Neural progenitor cell (in vitro differentiated cells): ENCODE measurements around the gene CALHM1. TPM values are rescaled to one million over a fixed set of nuclear protein-coding genes. Genes with fewer than 3 reads are reported as not detected.

Experiments
- DNase-seq: peaks from one replicate; pipeline ENCODE4 v3.0.0-alpha.2; 2016; ENCODE audit warnings: low spot score
- H2AFZ ChIP-seq: fragments of 200-600 bp; sonication (generic); replicated peaks from 2 replicates; pipeline ENCODE4 v1.6.1; 2016; ENCODE audit warnings: antibody characterized with exemption
- H3F3A ChIP-seq: fragments of 200-600 bp; sonication (generic); 2 replicates; pipeline ENCODE4 v1.6.1; 2016; ENCODE audit warnings: antibody characterized with exemption, low read depth
- H3K27ac ChIP-seq: fragments of 200-600 bp; sonication (generic); 2 replicates; pipeline ENCODE4 v1.5.1; 2016; ENCODE audit warnings: mild to moderate bottlenecking
- H3K27me3 ChIP-seq: fragments of 200-600 bp; sonication (generic); 2 replicates; pipeline ENCODE4 v1.6.1; 2016; ENCODE audit warnings: mild to moderate bottlenecking, moderate library complexity
- H3K36me3 ChIP-seq: fragments of 200-600 bp; sonication (generic); 2 replicates; pipeline ENCODE4 v1.5.1; 2016
- H3K4me1 ChIP-seq: fragments of 200-600 bp; sonication (generic); 2 replicates; pipeline ENCODE4 v1.6.1; 2016; ENCODE audit warnings: mixed run types
- H3K4me2 ChIP-seq: fragments of 200-600 bp; sonication (generic); 2 replicates; pipeline ENCODE4 v1.6.1; 2016
- H3K4me3 ChIP-seq: fragments of 200-600 bp; sonication (generic); 2 replicates; pipeline ENCODE4 v1.5.1; 2016
- H3K79me2 ChIP-seq: fragments of 200-600 bp; sonication (generic); 2 replicates; pipeline ENCODE4 v1.6.1; 2016; ENCODE audit warnings: low read depth
- H3K9ac ChIP-seq: fragments of 200-600 bp; sonication (generic); 2 replicates; pipeline ENCODE4 v1.6.1; 2016
- H3K9me3 ChIP-seq: fragments of 200-600 bp; sonication (generic); 2 replicates; pipeline ENCODE4 v1.5.1; 2016; ENCODE audit warnings: low read depth
- H4K20me1 ChIP-seq: fragments of 200-600 bp; sonication (generic); 2 replicates; pipeline ENCODE4 v1.6.1; 2016; ENCODE audit warnings: low read depth
- H3K27ac Mint-ChIP-seq: 3 replicates; pipeline ENCODE4 v1.8.0; 2021; ENCODE audit warnings: mixed read lengths
- H3K27me3 Mint-ChIP-seq: 2 replicates; pipeline ENCODE4 v1.8.0; 2022; ENCODE audit warnings: low read depth, mild to moderate bottlenecking, inconsistent platforms, moderate library complexity, mixed read lengths; ENCODE audit not compliant: insufficient read depth
- H3K36me3 Mint-ChIP-seq: 3 replicates; pipeline ENCODE4 v1.8.0; 2021; ENCODE audit warnings: mixed read lengths
- H3K4me1 Mint-ChIP-seq: 3 replicates; pipeline ENCODE4 v1.8.0; 2021; ENCODE audit warnings: mixed read lengths
- H3K4me3 Mint-ChIP-seq: 3 replicates; pipeline ENCODE4 v1.8.0; 2021; ENCODE audit warnings: mild to moderate bottlenecking, moderate library complexity, mixed read lengths
- H3K9me3 Mint-ChIP-seq: 3 replicates; pipeline ENCODE4 v1.8.0; 2020; ENCODE audit warnings: mixed read lengths
- EZH2 ChIP-seq: fragments of 200-600 bp; sonication (generic); IDR thresholded peaks from 2 replicates; pipeline ENCODE4 v1.6.1; 2017; ENCODE audit warnings: antibody characterized with exemption, mild to moderate bottlenecking, moderate library complexity
- EZH2phosphoT487 ChIP-seq: fragments of 200-600 bp; sonication (generic); IDR thresholded peaks from 2 replicates; pipeline ENCODE4 v1.6.1; 2017; ENCODE audit warnings: antibody characterized with exemption
- total RNA-seq: library from RNA; depleted of rRNA; stranded (reverse); fragments of >200 nt; gene quantifications from 2 replicates; pipeline ENCODE4 v1.2.3, GENCODE V29; 2015; ENCODE audit warnings: low replicate concordance
- TF ChIP-seq, protein P1 (sequence below): fragments of 200-600 bp; sonication (generic); IDR thresholded peaks from 2 replicates; pipeline ENCODE4 v1.5.1; 2017; ENCODE audit warnings: antibody characterized with exemption, mild to moderate bottlenecking

Gene CALHM1
- total RNA-seq, 1 donor from 2014 or later = not detected

DNA sequence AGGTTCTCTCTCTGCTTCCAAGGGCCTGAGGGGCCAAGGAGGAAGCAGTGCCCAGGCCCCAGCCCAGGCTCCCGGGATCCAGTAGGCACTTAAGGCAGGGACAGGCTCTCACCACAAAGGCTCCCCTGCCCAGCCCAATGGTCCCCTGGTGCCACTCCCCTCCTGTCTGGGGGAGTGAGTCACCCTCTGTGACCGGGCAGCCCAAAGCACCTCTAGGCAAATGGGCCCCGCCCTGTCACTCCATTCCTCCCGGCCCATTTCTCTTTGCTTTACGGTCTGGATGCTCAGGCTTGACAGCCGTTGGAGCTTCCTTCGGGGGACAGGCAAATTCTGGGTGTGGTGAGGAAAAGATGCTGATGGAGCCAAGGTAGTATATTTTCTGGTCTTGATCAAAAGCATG is 20.4 kb upstream of the CALHM1 start, which contains the start of gene CALHM3:
Gene CALHM3 (minus strand): TSS at position 106 of the 400 bp plus-strand sequence. CDS start 208 bp downstream, outside the sequence.
- TF ChIP-seq, protein P1, sequence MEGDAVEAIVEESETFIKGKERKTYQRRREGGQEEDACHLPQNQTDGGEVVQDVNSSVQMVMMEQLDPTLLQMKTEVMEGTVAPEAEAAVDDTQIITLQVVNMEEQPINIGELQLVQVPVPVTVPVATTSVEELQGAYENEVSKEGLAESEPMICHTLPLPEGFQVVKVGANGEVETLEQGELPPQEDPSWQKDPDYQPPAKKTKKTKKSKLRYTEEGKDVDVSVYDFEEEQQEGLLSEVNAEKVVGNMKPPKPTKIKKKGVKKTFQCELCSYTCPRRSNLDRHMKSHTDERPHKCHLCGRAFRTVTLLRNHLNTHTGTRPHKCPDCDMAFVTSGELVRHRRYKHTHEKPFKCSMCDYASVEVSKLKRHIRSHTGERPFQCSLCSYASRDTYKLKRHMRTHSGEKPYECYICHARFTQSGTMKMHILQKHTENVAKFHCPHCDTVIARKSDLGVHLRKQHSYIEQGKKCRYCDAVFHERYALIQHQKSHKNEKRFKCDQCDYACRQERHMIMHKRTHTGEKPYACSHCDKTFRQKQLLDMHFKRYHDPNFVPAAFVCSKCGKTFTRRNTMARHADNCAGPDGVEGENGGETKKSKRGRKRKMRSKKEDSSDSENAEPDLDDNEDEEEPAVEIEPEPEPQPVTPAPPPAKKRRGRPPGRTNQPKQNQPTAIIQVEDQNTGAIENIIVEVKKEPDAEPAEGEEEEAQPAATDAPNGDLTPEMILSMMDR = no peak
- TF ChIP-seq EZH2 (no peak), EZH2phosphoT487 (no peak)
- Histone ChIP-seq H3K36me3 (no peaks in the 10 kb centered on the region), H3K27me3 (no peaks in the 10 kb centered on the region), H3K27ac (no peak within 1 kb of the TSS), H3K4me2 (no peak within 1 kb of the TSS), H3K9me3 (no peaks in the 10 kb centered on the region), H3F3A (peaks cover 2% of the 10 kb centered on the region), H3K9ac (no peak within 1 kb of the TSS), H3K79me2 (no peaks in the 10 kb centered on the region), H4K20me1 (no peaks in the 10 kb centered on the region), H3K4me1 (peaks cover 7% of the 10 kb centered on the region), H2AFZ (no peak within 1 kb of the TSS), H3K4me3 (no peak within 1 kb of the TSS)
- no peak for DNase-seq
- H3K4me1 Mint-ChIP-seq = peaks cover 9% of the 10 kb centered on the region
- no peaks in the 10 kb centered on the region for H3K27me3 Mint-ChIP-seq
- H3K4me3 Mint-ChIP-seq = no peak within 1 kb of the TSS
- peak within 1 kb of the TSS; percentile 51 for H3K27ac Mint-ChIP-seq
- H3K9me3 Mint-ChIP-seq = no peaks in the 10 kb centered on the region
- no peaks in the 10 kb centered on the region for H3K36me3 Mint-ChIP-seq

DNA sequence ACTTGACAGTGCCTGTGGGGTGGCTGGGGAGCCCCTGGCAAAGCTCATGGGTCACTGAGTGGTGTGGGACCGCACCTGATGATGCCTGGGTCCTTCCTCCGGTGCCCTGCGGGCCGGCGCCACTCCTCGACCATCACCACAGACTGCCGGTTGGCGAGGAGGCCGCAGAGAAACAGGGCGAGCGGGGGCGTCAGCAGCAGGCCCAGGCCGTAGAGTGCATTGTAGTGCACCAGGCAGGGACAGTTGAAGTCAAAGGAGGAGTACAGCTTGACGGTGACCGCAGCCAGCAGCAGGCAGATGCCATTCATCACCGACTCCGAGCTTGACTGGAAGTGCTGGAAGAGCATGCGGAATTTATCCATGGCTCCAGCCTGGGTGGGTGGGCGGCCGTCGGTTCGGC is 20.0 kb upstream of the CALHM1 start:
- peaks cover 2% of the 10 kb centered on the region for H3F3A ChIP-seq
- no peak overlapping the region for H3K4me3 Mint-ChIP-seq
- no peaks in the 10 kb centered on the region for H3K36me3 ChIP-seq
- TF ChIP-seq EZH2 = no peak
- TF ChIP-seq, protein P1 = no peak
- TF ChIP-seq EZH2phosphoT487 = no peak
- H3K9me3 Mint-ChIP-seq = no peaks in the 10 kb centered on the region
- H3K27ac ChIP-seq = no peak overlapping the region
- H3K4me1 ChIP-seq = peaks cover 7% of the 10 kb centered on the region
- H3K36me3 Mint-ChIP-seq = no peaks in the 10 kb centered on the region
- no peak overlapping the region for H3K27ac Mint-ChIP-seq
- H4K20me1 ChIP-seq = no peaks in the 10 kb centered on the region
- no peaks in the 10 kb centered on the region for H3K27me3 Mint-ChIP-seq
- H3K4me2 ChIP-seq = no peak overlapping the region
- H3K4me3 ChIP-seq = no peak overlapping the region
- peaks cover 9% of the 10 kb centered on the region for H3K4me1 Mint-ChIP-seq
- no peak overlapping the region for H2AFZ ChIP-seq
- no peaks in the 10 kb centered on the region for H3K79me2 ChIP-seq
- no peak overlapping the region for H3K9ac ChIP-seq
- DNase-seq = no peak
- no peaks in the 10 kb centered on the region for H3K27me3 ChIP-seq
- no peaks in the 10 kb centered on the region for H3K9me3 ChIP-seq

- H3K9me3 Mint-ChIP-seq = no peaks in the 10 kb centered on the region
- no peaks in the 10 kb centered on the region for H3K27me3 ChIP-seq
- no peak overlapping the region for H3K4me3 Mint-ChIP-seq
- H3K36me3 ChIP-seq = no peaks in the 10 kb centered on the region
- H3K36me3 Mint-ChIP-seq = no peaks in the 10 kb centered on the region
- H4K20me1 ChIP-seq = no peaks in the 10 kb centered on the region
- no peak overlapping the region for H3K27ac ChIP-seq
- no peaks in the 10 kb centered on the region for H3K9me3 ChIP-seq
- H3K9ac ChIP-seq = no peak overlapping the region
- peaks cover 2% of the 10 kb centered on the region for H3F3A ChIP-seq
- peaks cover 7% of the 10 kb centered on the region for H3K4me1 ChIP-seq
- peaks cover 7% of the 10 kb centered on the region for H3K4me1 Mint-ChIP-seq
- H3K27me3 Mint-ChIP-seq = no peaks in the 10 kb centered on the region
- peak; percentile 72 for DNase-seq
- TF ChIP-seq EZH2phosphoT487 = no peak
- TF ChIP-seq, protein P1 = peak; percentile 63
- H3K4me3 ChIP-seq = no peak overlapping the region
- no peaks in the 10 kb centered on the region for H3K79me2 ChIP-seq
- peak overlapping the region; percentile 60 for H2AFZ ChIP-seq
- H3K27ac Mint-ChIP-seq = no peak overlapping the region
- peak overlapping the region; percentile 22 for H3K4me2 ChIP-seq
Measured at GRCh38 chr10:103476046-103476768, 17.5 kb upstream of the CALHM1 start.
